ENCODE measurements around the gene PADI1.

PADI1 gene

DNA sequence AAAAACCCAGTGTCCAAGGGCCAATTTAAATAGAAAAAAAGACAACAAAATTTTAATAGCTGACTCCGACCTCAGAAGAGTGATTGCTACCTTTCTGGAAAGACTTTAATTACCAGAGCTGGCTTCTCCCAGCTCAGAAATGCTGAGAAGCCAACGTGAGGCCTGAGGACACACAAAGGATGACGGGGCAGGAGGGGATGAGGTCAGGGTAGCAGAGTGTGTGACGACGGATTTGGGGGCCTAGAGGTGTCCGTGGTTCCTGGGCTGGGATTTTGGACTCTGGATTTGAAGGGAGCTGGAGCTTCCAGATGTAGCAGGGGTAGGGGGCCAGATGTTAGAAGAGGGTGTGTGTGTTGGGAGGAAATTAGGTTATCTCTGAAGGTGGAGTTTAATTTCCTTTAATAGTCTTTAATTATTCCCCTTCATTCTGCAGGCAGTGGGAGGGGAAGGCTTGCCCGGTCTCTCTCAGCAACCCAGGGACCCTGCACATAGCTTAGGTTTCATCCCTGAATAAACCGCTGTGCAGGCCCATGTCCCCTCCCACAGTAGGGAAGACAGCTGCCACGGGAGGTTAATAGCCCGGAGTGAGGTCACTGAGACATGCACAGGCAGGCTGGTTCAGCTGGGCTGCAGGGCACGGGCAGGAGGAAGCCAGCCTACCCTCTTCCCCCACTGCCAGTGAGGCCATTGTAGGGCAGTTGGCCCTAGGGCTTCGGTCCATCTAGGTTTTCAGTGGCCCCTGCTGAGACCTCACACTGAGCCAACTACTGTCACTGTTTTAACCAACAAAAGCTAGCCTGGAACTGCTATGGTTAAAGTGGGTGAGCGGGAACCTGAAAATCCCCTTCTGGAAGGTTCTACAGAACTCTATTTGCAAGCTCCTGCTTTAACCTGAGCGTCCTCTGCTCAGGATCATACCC, 40.2 kb downstream of the PADI1 start:
- no peak for DNase-seq (ENCODE audit: low read depth)

DNA sequence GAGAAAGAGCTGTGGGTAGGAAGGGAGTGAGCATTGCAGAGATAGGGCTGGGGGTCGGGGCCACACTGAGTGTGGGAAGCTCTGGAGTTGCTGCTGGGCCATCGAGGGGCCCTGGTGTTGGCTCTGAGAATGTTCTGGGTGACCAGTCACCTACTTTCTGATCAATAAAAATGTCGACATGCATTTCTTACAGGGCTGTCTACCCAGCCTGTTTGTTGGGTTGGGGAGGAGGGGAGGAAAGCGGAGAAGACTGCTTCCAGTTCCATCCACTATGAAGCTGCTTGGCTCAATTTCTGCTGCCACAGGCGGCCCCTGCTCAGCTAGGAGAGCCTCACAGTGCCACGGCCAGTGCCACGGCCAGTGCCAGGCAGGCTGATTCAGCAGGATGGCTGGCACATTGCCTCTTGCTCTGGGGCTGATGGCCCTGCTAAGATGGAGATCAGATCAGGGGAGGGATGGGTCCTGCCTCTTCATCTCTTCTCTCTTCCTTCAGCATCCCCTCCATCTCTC, 40.9 kb downstream of the PADI1 start:
- no peak for DNase-seq (ENCODE audit: low read depth)

DNA sequence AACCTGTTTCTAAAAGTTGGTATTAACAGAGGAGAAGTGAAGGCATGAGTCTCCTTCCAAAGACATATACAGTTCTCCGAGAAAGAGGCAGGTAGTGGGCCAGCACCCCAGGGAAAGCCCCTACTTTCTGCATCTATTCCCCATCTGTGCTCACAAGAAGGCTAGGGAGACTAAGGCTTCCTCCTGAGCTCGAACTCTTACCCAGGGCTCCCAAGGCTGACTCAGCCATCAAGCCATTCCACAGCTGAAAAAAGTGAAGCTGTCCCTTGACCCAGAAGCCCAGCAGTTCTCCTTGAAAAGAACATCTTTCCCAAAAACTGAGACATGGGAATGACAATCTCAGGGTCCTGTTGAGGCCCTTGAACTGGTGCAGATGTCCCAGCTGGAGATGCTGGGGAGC, 42.0 kb downstream of the PADI1 start:
- DNase-seq (ENCODE audit: low read depth) = no peak

DNA sequence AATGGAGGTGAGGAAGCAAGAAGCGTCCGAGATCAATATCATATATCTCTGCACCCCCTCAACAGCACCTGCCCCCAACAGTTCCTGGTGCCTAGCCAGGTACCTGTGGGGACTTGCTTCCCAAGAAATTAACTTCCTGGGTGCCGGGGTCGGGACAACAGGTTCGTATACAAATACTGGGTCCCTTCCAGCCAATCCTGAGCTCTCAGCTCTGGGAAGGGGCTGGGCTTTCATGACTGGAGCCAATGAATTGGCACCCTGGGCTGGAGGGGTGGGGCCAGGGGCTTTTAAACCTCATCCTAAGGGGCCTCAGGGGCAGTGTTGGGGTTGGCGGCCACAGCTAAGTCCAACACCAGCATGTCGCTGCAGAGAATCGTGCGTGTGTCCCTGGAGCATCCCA, 43.9 kb downstream of the PADI1 start, which contains the start of gene PADI3:
Gene PADI3, plus strand, starts transcription at position 318 of the 400 bp plus-strand sequence. Its CDS starts 40 bp downstream, at position 358.
- no peak for DNase-seq (ENCODE audit: low read depth)

DNA sequence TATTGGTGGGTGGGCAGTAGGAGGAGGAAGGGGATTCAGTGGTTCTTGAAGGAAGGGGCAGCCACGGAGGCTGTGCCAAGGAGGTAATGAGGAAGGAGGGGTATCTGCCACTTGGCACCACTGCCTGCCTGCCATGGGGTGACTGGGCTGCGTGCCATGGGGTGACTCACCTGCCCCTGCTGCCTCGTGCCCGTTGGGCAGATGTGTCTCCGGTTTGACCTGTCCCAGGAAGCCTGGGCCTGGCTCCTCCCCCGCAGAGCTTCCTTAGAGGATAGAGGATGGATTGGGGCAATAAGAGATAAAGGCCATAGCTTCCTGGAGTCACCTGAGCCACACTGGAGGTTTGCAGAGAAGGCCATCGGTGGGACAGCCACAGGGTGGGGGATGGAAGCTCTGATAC, 45.7 kb downstream of the PADI1 start:
- no peak for DNase-seq (ENCODE audit: low read depth)

DNA sequence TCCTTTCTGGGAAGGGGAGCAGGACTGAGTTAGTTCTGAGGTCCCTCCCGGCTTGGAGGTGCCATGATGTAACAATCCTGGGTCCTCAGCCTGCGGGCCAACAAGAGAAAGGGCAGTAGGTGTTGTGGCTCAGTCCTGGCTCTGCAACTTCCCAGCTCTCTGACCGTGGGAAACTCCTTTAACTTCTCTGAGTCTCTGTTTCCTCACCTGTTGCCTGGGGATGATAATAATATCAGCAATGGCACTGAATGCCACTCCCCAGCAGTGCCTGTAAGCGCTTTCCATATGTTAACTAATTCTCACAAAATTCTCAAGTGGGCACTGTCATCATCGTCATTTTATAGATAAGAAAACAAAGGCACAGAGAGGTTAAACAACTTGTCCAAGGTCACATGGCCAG, 46.3 kb downstream of the PADI1 start:
- no peak for DNase-seq (ENCODE audit: low read depth)

DNA sequence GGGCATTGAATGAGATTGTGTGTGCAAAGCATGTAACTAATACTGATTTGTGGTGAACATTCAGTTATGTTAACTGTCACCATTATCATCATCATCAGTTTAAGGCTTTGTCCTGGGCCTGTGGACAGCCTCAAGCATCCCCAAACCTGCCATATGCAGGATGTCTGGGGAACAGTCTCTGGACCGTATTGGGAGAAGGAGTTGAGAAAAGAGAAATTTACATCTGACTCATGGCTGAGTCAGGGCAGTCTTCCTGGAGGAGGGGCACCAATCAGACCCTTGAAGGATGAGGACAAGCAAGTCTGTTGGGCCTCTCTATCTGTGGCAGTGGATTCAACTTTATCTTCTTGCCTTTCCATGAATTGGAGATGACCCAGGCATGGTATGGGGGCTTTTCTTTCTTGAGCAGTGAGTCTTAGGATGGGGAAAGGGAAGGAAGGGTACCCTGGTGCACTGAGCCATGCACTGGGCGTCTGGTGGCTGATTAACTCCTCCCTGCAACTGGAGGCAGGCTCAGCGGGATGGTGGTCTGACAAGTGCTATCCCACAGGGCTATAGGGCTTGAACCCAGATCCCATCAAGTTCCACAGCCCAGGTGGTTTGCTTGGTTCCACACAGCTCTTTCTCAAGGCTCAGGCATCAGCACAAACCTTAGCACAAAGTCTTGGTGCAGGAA, 46.9 kb downstream of the PADI1 start:
- DNase-seq (ENCODE audit: low read depth) = no peak

DNA sequence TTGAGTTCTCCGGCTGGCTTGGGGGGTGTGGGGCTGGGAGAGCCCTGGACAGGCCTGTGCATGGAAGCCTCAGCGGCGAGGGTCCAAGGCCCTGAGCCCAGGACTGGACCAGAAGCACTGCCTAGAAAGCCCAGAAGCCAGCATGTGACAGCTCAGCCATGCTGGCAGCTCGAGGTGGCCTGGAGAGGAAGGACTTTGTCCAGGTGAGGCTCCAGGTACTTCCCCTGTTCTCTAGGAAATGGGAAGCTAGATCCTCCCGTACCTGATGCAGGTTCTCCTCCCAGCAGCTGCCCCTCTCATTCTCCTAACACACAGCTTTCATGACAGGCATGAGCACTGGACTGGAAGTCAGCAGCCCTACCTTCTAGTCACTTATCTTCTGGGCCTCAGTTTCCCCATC, 50.4 kb downstream of the PADI1 start:
- DNase-seq (ENCODE audit: low read depth) = no peak

DNA sequence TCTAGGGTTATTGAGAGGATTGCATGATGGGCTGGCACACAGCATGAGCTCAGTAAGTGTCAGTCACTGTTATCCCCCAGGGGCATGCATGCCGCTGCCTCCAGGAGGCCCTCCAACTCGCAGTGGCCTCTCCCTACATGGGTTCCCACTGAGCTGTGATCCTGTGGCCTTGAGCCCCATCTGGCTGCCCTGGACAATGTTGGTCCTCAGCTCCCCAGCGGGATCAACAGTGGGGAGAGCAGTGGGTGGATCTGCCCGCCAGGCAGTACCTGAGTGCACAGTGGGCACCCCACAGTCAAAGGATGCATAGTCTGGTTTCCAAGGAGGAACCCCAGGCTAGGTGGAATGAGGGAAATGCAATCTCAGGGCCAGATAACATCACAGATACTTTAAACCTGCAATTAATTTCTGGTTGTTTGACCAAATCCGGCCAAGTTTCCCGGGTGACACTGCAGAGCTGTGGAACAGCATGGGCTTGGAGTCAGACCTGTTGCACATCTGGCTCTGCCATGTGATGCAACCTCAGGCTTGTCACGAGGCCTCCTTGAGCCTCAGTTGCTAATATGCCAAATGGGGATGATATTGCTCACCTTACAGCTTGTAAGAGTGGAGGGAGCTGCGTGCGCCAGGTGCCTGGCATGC, 53.3 kb downstream of the PADI1 start:
- no peak for DNase-seq (ENCODE audit: low read depth)

DNA sequence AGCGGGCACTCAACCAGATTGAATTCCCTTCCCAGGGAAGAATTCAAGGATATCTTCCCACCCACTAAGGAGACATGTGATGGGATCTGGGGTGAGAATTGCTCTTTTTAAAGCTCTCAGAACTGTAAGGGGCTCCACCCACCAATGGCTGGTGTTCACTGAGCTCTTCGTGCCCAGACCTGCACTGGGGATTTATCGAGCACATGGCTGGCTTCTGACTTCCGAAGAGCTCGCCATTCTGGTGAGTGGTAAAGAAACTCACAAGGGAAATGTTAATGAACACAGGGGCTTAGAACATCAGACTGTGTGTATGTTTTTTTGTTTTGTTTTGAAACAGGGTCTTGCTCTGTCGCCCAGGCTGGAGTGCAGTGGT, 53.8 kb downstream of the PADI1 start:
- no peak for DNase-seq (ENCODE audit: low read depth)

DNA sequence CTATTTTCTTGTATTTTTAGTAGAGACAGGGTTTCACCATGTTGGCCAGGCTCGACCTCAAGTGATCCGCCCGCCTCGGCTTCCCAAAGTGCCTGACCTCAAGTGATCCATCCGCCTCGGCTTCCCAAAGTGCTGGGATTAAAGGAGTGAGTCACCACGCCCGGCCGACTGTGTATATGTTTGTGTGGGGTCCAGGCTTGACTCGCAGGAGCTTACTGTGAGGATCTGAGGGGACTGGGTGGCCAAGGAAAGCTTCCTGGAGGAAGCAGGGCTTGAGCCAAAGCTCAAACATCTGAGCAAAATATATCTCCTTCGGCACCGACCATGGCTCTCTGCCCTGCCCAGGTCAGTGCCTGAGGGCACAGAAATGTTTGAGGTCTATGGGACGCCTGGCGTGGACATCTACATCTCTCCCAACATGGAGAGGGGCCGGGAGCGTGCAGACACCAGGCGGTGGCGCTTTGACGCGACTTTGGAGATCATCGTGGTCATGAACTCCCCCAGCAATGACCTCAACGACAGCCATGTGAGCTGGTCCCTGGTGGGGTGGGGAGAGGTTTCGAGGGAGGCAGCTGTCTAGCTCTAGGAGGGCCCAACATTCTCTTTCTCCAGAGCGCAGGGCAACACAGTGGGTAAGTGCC, 54.4 kb downstream of the PADI1 start:
- DNase-seq (ENCODE audit: low read depth) = no peak

DNA sequence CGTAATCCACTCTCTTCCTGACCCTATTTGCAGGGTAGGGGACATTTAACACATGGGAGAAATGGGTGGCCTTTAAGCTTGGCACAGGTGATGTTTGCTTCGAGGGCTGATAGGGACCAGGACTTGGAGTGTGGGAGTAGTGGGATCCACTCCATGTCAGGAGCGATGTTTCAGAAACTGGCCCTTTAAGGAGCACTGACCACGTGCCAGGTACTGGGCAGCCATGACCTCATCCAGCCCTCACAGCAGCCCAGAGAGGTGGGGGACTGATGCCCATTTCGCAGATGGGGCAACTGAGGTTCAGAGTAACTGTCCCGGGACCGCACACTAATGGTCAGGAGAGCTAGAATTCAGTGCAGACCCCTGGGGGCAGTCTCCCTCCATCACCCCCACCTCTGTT, 55.3 kb downstream of the PADI1 start:
- DNase-seq (ENCODE audit: low read depth) = no peak

DNA sequence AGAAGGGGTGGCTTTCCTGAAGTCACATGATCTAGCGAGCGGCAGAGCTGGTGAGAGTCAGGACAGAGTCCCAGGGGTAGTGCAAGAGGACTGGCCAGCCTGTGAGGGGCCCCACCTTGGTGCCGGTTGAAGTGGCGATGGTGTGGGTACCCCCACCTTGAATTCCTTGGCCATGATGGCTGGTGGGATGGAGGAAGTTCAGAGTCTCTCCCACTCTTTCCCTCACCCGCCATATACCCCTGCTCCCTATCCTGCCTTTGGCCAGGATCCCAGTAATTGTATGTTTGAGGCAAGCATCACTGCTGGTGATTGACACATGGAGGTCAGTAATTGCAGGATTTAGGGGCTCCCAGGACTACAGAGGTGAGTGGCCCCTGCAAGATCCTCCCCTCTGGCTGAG, 55.8 kb downstream of the PADI1 start:
- DNase-seq (ENCODE audit: low read depth) = no peak

DNA sequence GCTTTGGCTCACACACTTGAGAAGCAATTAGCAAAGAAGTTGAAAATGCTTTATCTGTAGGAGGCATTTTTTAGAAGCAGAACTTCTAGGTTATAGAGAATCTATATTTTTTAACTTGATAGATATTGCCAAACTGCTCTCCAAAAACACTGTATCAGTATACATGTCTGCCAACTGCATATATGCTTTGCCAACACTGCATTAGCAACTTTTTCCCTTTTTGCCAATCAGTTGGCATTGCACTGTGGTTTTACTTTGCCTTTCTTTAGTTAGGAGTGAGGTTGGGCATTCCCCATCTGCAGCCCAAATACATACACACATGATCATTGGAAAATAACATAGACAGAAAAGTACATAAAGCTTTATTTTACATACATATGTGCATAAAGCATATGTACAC, 59.0 kb downstream of the PADI1 start:
- DNase-seq (ENCODE audit: low read depth) = no peak

DNA sequence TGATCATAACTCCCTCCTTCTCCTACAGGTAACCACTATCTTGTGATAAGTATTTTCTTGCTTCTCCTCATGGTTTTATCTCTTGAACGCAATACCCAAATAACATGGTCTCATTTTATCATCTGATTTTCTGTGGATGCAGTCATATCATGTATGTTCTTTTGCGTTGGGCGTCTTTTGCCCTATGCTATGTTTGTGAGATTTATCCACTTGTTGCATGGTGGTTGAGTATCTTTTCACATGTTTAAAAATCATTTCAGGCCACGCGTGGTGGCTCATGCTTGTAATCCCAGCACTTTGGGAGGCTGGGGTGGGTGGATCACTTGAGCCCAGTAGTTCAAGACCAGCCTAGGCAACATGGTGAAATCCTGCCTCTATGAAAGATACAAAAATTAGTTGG, 59.5 kb downstream of the PADI1 start:
- DNase-seq (ENCODE audit: low read depth) = no peak

DNA sequence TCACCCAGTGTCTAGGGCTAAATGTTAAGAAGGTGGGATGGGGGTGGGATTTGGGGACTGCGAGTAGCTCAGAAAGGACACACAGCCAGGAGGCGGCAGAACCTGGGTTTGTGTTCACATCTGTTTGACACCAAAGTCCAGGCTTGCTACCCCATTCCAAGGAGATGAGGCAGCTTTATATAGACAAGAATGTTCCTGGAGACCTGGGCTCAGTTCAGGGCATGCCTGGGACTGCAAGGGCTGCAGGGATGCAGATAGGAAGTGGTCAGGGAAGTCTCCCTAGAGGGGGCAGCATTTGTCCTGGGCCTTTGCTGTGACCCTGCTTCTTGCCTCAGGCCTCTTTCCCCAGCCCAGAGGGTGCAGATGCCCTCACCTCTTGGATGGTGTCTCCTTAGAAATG, 60.2 kb downstream of the PADI1 start:
- DNase-seq (ENCODE audit: low read depth) = no peak

DNA sequence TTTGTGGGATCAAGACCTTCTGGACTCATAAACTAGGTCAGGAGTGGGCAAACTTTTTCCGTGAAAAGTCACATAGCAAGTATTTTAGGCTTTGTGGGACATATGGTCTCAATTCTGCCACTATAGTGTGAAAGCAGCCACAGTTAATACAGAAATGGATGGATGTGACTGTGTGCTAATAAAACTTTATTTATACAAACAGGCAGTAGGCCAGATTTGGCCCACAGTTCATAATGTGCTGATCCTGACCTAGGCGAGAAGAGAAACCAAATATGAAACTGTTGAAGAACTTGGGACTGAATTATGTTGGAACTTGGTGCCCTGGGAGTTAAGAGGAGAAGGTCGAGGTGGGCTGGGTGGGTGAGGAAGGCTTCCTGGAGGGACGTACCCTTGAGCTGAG, 61.0 kb downstream of the PADI1 start:
- no peak for DNase-seq (ENCODE audit: low read depth)

DNA sequence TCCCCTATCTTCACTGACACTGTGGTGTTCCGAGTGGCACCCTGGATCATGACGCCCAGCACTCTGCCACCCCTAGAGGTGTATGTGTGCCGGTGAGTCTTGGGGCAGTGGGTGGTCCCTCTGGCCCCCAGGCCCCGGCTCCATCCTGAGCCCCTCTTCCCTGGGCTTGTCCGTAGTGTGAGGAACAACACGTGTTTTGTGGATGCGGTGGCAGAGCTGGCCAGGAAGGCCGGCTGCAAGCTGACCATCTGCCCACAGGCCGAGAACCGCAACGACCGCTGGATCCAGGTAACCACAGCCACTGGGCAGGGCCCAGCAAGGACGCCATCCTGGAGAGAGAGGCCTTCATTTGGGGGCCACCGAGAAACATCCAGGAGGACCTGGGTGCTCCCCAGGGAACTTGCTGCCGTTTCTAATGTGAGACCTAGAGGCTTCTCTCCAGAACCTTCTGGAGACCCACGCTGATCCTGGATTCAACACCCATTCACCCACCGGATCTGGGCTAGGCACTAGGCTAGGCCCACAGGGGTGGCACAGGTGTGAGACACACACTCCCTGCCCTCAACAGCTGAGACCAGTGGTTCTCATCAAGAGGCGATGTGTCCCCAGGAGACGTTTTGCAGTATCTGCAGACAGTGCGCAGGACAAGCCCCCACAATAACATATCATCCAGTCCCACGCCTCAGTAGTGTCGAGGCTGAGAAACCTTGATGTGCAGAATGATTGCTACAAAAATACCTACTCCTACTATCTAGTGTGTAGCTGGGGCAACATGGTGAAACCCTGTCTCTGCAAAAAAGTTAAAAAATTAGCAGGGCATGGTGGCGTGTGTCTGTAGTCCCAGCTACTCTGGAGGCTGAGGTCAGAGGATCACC, 66.2 kb downstream of the PADI1 start:
- DNase-seq (ENCODE audit: low read depth) = no peak

DNA sequence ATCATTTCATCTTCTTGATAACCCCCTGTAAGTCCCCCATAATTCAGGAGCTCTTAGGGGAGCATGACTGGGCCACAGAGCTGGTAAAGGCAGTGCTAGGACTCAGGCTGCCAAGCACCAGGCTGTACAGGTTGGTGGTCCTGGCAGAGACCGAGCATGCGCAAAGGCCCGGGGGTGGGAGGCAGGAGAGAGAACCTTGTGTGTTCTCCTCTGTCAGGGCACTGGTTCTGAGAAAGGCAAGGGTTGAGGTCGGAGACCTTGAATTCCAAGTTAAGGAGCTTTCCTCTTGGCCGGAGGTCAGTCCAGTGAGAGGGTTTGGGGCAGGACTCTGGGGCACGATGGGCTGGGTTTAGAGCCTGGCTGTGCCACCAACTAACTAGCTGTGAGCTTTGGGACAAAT, 67.1 kb downstream of the PADI1 start:
- DNase-seq (ENCODE audit: low read depth) = no peak

DNA sequence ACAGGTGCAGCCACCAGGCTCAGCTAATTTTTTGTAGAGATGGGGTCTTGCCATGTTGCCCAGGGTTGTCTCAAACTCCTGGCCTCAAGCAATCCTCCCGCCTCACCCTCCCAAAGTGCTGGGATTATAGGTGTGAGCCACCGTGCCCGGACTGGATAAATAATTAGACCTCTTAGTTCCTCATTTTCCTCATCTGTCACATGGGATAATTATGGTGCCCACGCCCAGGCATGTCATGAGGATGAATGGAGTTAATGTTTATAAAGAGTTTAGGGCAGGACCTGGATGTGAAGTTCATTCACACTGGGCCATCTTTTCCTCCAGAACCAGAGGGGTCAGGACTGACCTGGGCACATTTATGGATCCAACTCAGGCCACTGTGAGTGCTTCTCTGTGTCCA, 67.7 kb downstream of the PADI1 start:
- DNase-seq (ENCODE audit: low read depth) = no peak

DNA sequence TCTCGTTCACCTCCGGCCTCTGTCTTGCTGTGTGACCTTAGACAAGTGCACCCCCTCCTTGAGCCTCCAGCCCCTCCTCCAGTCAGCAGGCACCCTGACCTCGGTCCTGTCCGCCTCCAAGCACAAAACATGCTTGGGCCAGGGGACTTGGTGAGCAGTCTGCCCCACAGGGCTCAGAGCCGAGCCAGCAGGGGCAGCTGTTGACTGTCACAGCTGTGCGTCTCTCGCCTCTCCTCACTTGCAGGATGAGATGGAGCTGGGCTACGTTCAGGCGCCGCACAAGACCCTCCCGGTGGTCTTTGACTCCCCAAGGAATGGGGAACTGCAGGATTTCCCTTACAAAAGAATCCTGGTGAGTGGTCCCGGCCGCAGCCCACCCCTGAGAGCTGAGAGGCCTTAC, 68.2 kb downstream of the PADI1 start:
- no peak for DNase-seq (ENCODE audit: low read depth)
